Activated CD4-positive, alpha-beta T cell treated with anti-CD3 and anti-CD28 coated beads, Interleukin-2, Interleukin-4, amounts not matched to agents 100 ng/mL and 50 ng/mL, durations not matched to agents 16 hours and 8 hours (primary cell): ENCODE measurements around the gene ANKS1B.

ENCODE experiments used
- DNase-seq: peaks from one replicate; pipeline ENCODE4 v3.0.0-alpha.2; 2020; ENCODE audit warnings: low spot score

ANKS1B gene

DNA sequence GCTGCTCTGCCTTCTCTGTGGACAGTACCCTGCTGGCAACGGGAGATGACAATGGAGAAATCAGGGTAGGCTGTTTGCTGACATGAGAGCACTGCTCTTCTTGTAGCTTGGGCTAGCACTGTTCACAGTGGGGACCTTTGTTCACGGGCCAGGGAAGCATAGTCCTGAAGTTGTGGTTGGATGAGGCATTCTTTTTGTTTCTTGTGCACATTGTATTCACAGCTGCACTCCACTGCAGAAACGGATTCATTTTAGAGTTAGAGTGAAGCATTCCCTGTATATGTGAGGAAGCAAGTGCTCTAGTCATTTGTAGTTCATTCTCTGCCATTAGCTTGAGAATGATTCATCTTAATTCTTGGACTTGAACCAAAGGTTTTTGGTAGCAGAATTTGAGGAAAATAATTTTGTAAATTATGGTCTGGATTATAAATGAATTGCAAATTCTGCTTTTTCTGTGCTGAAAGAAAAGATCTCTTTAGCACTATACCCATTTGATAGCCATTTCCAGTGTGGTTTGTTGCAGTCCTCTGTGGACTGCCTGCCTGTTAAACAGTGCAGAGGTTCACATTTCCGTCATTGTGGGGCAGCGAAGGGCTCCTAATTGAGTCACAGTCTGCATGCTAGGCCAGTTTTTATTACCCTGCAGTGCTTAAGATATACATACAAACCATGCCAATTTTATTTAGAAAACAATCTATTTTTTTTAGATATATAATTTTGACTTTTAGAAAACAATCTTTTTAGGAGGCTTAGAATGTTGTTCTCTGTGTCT lies 1259.1 kb downstream of the ANKS1B start:
- peak; percentile 65 for DNase-seq

DNA sequence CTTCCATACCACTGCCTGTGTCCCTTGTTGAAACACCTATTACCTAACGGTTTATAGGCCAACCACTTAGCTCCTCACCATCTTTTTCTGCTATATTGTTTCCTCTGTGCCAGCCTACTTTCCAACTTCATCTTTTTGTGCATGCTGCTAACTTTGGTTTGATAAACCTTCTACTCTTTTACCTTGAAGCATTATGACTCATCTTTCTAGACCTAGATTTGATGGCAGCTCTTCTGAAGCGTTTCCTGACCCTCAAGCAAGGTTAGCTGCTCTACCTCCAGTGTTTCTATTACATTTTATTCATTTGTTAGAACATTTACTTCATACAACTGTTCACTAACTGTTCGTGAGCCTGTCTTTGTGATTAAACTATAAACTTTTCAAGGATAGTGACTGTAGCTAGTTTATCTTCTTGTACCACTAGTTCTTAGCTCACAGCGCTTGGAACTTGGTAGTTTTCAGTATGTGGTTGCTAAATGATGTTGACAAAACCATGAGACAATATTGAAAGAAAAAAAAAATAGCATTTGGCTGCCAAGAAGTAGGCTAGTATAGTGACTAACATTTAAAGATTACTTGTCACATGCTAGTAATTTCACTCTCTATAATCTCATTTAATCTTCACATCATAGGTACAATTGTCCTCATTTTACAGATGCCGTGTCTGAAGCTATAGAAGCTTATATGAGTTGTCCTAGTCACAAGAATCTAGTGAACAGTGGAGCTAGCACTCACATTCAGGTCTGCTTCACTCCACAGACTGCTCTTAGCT lies 1260.2 kb downstream of the ANKS1B start:
- DNase-seq: peak; percentile 37

DNA sequence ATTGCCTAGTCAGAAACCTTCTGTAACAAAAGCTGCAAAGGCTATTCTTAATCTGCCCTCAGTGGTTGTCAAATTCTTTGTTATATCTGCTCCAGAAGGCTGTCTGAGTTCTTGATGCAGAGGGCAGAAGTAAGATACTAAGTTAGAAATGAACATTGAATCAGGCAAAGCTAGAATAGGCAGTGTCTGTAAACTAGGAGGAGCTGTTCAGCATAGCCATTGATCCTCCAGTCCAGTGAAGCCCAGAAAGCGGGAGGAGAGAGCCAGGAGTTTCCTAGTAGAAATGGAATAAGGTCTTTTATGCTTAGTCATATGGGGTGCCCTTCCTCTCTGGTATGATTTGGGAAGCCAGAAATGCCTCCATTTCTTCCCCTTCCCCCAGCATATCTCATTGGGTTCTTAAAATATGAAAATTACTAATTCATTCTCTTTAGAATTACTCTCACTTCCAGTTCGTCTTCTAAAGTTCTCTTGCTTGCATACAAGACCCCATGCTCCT lies 1263.5 kb downstream of the ANKS1B start:
- no peak for DNase-seq

DNA sequence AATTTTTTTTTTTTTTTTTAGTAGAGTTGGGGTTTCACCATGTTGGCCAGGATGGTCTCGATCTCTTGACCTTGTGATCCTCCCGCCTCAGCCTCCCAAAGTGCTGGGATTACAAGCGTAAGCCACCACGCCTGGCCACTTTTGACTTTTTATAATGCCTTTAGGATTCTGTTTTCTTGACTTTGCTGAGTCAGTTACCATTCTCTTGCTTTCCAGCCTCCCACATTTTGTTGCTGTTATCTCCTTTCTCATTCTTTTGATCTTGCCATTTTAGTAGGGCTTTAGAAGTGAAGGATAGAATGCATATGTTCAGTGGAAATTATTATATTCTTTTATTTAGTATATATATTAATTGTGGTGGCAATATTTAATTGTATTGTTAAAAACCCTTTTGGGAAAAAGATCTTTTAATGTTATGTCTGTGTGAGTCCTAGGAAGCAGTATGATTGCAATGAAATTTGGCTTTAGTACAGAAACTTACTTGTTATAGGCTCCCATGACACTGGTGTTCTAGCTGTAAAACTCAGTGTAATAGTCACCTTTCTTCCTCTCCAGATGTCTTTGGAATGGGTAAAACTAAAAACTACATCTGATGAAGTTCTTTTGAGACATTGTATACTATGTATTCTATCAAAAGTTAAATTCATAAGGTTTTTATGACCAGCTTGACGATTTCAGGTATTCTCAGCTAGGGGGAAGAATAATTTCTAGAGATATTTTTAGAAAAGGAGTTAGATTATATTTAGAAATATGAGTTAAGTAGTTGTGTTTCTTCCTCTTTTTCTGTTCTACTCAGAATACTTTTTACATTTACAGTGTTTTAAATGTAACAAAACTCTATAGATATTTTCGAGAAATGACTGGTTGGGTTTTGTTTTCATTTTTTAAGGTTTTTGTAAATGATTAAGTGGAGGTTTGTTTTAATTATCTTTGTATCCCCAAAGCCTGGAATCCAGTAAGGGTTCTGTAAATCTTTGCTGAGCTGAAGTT lies 1264.9 kb downstream of the ANKS1B start:
- DNase-seq: no peak

- no peak for DNase-seq
These were observed 1270.3 kb downstream of the ANKS1B start for GRCh38 chr12:98714426-98714825.

- no peak for DNase-seq
These were observed 1275.7 kb downstream of the ANKS1B start for GRCh38 chr12:98709022-98709421.

GRCh38 chr12:98701166-98701565 lies 1283.6 kb downstream of the ANKS1B start:
- DNase-seq: no peak

GRCh38 chr12:98699586-98699985 lies 1285.2 kb downstream of the ANKS1B start:
- no peak for DNase-seq

DNA sequence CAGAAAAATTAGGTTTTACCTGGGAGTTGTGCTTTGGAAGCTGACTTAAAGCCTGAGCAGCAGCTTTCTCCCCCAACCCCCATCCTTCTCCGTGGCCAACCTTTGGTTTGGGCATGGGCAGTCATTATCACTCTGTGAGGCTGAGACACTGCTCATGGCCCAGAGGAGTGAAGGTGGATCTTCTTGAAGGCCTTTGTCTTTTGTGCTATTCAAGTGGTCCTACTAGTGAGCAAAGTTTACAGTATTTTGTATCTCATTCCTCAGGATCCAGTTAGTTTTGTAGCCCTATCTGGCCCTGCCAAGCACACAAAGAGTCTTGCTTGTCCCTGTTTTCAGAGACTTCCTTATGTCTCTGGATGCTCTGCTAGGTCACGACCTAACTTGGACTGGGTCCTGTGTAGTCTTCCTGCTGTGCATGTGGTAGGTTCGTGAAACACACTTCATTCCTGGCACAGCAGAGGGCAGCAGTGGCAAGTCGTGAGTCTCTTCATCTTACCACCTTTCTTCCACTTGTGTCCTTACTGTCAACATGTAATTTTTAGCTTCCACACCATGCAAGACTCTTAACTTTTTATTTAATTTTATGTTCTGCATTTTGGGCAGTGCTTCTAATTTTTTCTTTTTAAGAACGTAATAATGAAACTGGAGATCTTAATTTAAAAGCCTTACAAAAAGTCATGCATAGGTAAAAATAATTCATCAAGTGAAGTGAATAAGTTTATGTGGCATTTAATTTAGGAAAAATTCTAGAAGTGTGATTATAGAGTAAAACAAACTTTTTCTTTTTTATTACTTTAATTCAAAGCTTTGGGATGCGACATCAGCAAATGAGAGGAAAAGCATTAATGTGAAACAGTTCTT lies 1285.9 kb downstream of the ANKS1B start:
- DNase-seq: peak; percentile 29

GRCh38 chr12:98697209-98697608 lies 1287.5 kb downstream of the ANKS1B start:
- peak; percentile 23 for DNase-seq

DNA sequence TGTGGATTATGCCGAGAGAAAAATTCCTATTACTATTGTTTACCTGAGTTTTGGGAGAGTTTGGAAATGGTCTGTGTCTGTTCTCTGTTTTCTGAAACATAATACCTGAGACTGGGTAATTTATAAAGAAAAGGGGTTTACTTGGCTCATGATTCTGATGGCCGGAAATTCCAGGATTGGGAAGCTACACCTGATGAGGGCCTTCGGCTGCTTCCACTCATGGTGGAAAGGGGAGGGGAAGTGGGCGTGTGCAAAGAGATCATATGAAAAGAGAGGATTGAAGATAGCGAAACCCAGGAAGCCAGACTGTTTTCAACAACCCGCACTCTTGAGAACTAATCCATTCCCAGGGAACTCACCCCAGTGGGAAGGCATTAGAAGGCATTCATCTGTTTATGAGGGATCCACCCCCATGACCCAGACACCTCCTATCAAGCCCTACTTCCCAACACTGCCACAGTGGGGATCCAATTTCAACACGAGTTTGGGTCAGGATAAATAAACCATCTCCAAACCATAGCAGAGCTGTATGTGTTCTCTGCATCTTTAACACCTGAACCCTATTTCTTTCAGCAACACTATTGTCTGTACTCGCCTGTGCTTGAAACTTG lies 1288.6 kb downstream of the ANKS1B start:
- no peak for DNase-seq

- DNase-seq: no peak
These were observed 1293.4 kb downstream of the ANKS1B start for GRCh38 chr12:98691351-98691750.

- no peak for DNase-seq
These were observed 1298.1 kb downstream of the ANKS1B start for GRCh38 chr12:98686603-98687002.
